ENCODE data around the gene HOXC6.

DNA sequence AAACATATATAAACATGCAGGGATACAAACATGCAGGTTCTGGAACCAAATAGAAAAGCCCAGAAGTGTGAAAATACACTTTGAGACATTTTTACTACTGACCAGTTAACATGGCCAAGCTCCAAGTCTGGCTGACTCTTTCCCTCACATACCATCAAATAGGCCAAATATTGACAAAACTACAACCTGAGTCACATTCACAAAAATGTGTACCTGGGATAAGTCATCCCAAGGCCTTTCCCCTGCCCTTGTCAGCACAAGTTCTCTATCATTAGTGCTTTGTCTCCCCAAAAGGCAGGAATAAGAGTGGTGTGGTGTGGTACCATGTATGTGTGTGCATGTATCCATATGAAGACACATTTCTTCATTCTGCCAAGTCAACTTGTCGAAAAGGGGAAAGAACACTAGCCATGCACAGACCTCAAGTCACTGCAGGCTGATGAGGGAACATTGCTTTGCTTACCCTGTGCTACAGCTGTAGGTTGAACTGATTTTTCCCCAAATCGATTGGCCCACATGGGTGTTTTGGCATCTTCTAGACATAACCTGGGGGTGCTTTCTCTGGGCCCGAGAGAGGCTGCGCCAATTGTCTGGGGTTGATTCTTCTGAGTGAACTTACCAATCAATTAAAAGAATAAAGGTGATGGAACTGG lies 40.3 kb downstream of the HOXC6 start:
- TF ChIP-seq, protein P1, sequence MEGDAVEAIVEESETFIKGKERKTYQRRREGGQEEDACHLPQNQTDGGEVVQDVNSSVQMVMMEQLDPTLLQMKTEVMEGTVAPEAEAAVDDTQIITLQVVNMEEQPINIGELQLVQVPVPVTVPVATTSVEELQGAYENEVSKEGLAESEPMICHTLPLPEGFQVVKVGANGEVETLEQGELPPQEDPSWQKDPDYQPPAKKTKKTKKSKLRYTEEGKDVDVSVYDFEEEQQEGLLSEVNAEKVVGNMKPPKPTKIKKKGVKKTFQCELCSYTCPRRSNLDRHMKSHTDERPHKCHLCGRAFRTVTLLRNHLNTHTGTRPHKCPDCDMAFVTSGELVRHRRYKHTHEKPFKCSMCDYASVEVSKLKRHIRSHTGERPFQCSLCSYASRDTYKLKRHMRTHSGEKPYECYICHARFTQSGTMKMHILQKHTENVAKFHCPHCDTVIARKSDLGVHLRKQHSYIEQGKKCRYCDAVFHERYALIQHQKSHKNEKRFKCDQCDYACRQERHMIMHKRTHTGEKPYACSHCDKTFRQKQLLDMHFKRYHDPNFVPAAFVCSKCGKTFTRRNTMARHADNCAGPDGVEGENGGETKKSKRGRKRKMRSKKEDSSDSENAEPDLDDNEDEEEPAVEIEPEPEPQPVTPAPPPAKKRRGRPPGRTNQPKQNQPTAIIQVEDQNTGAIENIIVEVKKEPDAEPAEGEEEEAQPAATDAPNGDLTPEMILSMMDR (IDR thresholded peaks at IDR 0.05) = no peak
- no peak for TF ChIP-seq POLR2A (IDR thresholded peaks at IDR 0.05)

Data from esophagus squamous epithelium (tissue), 4 donors.